WERI-Rb-1 (cell line): ENCODE measurements around the gene UBE2S.

Source experiments
- DNase-seq: peaks from one replicate; pipeline ENCODE4 v3.0.0-alpha.2; 2020
- H3K27ac ChIP-seq: fragments of 250-450 bp; sonication (Bioruptor Pico); 2 replicates; pipeline ENCODE4 v1.5.1; 2020; ENCODE audit warnings: mild to moderate bottlenecking, moderate library complexity
- H3K27me3 ChIP-seq: fragments of 250-450 bp; sonication (Bioruptor Pico); 2 replicates; pipeline ENCODE4 v1.5.1; 2021; ENCODE audit warnings: mild to moderate bottlenecking, low read depth, moderate library complexity; ENCODE audit not compliant: insufficient read depth, severe bottlenecking
- H3K36me3 ChIP-seq: fragments of 250-450 bp; sonication (Bioruptor Pico); 2 replicates; pipeline ENCODE4 v1.5.1; 2020; ENCODE audit warnings: mild to moderate bottlenecking, moderate library complexity
- H3K4me3 ChIP-seq: 2 replicates; pipeline ENCODE4 v1.5.1; 2011; ENCODE audit warnings: low read depth, mild to moderate bottlenecking, control low read depth, low read length
- H3K9me3 ChIP-seq: fragments of 250-450 bp; sonication (Bioruptor Pico); 2 replicates; pipeline ENCODE4 v1.5.1; 2021; ENCODE audit warnings: mild to moderate bottlenecking, moderate library complexity; ENCODE audit not compliant: severe bottlenecking
- CTCF ChIP-seq: IDR thresholded peaks from 2 replicates; pipeline ENCODE4 v1.5.1; 2011; ENCODE audit warnings: low read depth, mild to moderate bottlenecking, control low read depth, inconsistent platforms, low read length

The UBE2S gene

DNA sequence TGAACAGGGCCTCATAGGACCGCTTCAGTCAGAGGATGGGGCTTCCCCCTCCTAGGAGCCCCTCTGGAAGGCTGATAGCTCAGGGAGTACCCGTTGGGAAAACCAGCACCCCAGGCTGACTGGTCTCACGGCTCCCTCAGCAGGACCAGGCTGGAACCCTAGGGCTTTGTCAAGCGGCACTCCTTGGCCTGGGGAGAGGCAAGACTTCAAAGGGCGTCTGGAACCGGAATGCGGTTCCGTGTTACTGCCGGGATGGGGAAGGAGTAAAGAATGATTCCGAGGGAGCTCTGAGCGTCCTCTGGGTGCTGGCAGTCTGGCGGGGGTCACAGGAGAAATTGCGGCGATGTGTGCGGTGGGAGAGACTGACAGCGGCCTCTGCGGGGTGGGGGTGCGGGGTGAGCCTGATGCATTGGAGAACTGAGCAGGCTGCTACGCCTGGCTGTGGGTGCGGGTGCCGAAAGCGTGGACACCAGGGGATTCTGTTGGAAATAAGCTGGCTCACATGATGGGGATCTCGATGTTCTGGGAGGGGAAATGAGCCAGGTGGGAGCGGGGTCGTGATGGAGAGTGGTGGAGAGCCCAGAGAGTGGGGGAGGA is 54.9 kb downstream of the UBE2S start:
- DNase-seq = no peak
- no peak overlapping the region for H3K4me3 ChIP-seq
- no peaks in the 10 kb centered on the region for H3K9me3 ChIP-seq
- H3K36me3 ChIP-seq = peaks cover 11% of the 10 kb centered on the region
- no peak overlapping the region for H3K27ac ChIP-seq
- H3K27me3 ChIP-seq = no peaks in the 10 kb centered on the region
- TF ChIP-seq CTCF = no peak

DNA sequence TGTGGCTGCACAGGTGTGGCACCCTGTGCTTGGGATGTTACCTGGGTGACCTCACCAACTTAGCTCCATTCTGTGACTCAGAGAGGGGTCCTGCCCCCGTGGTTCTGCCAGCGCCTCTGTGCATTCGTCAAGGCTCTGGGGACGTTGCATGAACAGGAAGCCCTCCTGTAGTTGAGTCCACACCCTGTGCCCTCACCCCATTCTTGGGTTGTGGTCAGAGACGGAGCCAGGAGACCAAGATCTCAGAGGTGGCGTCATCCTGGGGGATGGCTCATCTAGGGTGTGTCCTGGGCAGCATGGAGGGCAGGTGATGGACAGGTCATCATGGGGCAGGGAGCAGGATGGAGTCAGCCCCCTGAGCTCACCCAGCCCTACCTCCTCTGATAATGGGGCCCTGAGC is 55.5 kb downstream of the UBE2S start:
- H3K36me3 ChIP-seq = peaks cover 11% of the 10 kb centered on the region
- no peak for TF ChIP-seq CTCF
- no peak for DNase-seq
- no peaks in the 10 kb centered on the region for H3K9me3 ChIP-seq
- H3K4me3 ChIP-seq = no peak overlapping the region
- no peak overlapping the region for H3K27ac ChIP-seq
- H3K27me3 ChIP-seq = no peaks in the 10 kb centered on the region

DNA sequence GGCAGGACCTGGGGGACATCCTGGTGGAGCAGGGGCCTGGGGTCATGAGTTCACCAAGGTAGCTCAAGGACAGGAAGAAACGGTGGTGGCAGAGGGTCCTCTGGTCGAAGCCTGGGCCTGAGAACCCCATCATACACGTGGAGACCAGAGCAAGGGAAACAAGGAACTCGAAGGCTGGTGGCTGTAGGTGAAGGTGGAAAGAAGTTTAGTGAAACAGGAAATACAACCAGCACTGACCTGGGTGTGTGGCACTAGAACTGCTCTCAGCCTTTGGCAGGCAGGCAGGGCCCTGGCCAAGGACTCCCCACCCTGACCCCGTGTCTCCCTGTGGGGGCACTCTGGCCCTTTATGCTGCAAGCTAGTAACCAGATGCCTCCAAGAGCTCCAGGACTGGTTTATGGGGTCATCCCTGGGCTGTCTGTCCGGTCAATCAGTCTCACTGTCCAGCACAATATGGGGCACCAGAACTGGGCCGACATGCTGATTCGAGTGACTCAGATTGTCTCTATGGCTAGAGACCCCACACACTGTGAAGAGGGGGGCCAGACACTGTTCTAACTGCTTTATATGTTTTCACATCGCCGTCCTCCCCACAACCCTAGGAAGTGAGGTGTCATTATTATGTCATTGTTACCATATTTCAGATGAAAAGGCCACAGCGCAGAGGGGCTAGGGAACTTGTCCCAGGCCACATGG is 56.8 kb downstream of the UBE2S start:
- TF ChIP-seq CTCF = no peak
- H3K36me3 ChIP-seq = peaks cover 19% of the 10 kb centered on the region
- H3K9me3 ChIP-seq = no peaks in the 10 kb centered on the region
- no peaks in the 10 kb centered on the region for H3K27me3 ChIP-seq
- no peak for DNase-seq
- H3K27ac ChIP-seq = no peak overlapping the region
- H3K4me3 ChIP-seq = no peak overlapping the region
